HepG2 (cell line): ENCODE measurements around the gene CASZ1. TPM values are rescaled to one million over a fixed set of nuclear protein-coding genes. Genes with fewer than 3 reads are reported as not detected.

ENCODE experiments used
- AHR ChIP-seq: IDR thresholded peaks from 2 replicates; pipeline ENCODE4 v1.6.1; 2018; ENCODE audit warnings: missing genetic modification reagents, missing compliant biosample characterization
- ATF3 ChIP-seq: sonication (generic); formaldehyde crosslinking; IDR thresholded peaks from 2 replicates; pipeline ENCODE4 v1.4.0; 2020; ENCODE audit warnings: missing genetic modification reagents
- BCL6 ChIP-seq: IDR thresholded peaks from 2 replicates; pipeline ENCODE4 v1.6.1; 2016; ENCODE audit warnings: missing genetic modification reagents, missing compliant biosample characterization
- CENPBD1 ChIP-seq: sonication (generic); formaldehyde crosslinking; IDR thresholded peaks from 2 replicates; pipeline ENCODE4 v1.8.0; 2022; ENCODE audit warnings: missing genetic modification reagents, low read depth, mild to moderate bottlenecking, borderline replicate concordance
- GPN1 ChIP-seq: sonication (generic); formaldehyde crosslinking; IDR thresholded peaks from 2 replicates; pipeline ENCODE4 v1.5.1; 2020; ENCODE audit warnings: missing genetic modification reagents, borderline replicate concordance
- HINFP ChIP-seq: sonication (generic); formaldehyde crosslinking; IDR thresholded peaks from 2 replicates; pipeline ENCODE4 v1.4.0; 2020; ENCODE audit warnings: low read depth, mild to moderate bottlenecking, missing genetic modification reagents
- SETDB1 ChIP-seq: sonication (generic); formaldehyde crosslinking; IDR thresholded peaks from 2 replicates; pipeline ENCODE4 v1.5.1; 2020; ENCODE audit warnings: missing genetic modification reagents, mild to moderate bottlenecking, borderline replicate concordance
- SIN3A ChIP-seq: IDR thresholded peaks from 2 replicates; pipeline ENCODE4 v1.6.1; 2011; ENCODE audit warnings: low read depth, mild to moderate bottlenecking, control low read depth, low read length, borderline replicate concordance
- TEAD3 ChIP-seq: optimal IDR thresholded peaks from 2 replicates; pipeline ENCODE3; 2016; ENCODE audit warnings: borderline replicate concordance
- TP53 ChIP-seq: sonication (generic); formaldehyde crosslinking; conservative IDR thresholded peaks from 2 replicates; pipeline ENCODE4 v1.4.0; 2020; ENCODE audit warnings: missing genetic modification reagents
- ZBTB49 ChIP-seq: sonication (generic); formaldehyde crosslinking; IDR thresholded peaks from 2 replicates; pipeline ENCODE4 v1.4.0; 2020; ENCODE audit warnings: missing genetic modification reagents, borderline replicate concordance
- ZHX1 ChIP-seq: sonication (generic); formaldehyde crosslinking; IDR thresholded peaks from 2 replicates; pipeline ENCODE4 v1.8.1; 2022; ENCODE audit warnings: low read depth, mild to moderate bottlenecking, missing genetic modification reagents
- ZMYM4 ChIP-seq: sonication (generic); formaldehyde crosslinking; IDR thresholded peaks from 2 replicates; pipeline ENCODE4 v1.8.1; 2023; ENCODE audit warnings: mild to moderate bottlenecking, missing genetic modification reagents
- ZNF556 ChIP-seq: sonication (generic); formaldehyde crosslinking; IDR thresholded peaks from 2 replicates; pipeline ENCODE4 v1.4.0; 2020; ENCODE audit warnings: mild to moderate bottlenecking, missing genetic modification reagents, borderline replicate concordance
- ZNF687 ChIP-seq: sonication (generic); formaldehyde crosslinking; IDR thresholded peaks from 2 replicates; pipeline ENCODE4 v1.5.1; 2020; ENCODE audit warnings: mild to moderate bottlenecking, missing genetic modification reagents, moderate library complexity
- ZNF850 ChIP-seq: sonication (generic); formaldehyde crosslinking; conservative IDR thresholded peaks from 2 replicates; pipeline ENCODE4 v1.9.0; 2021; ENCODE audit warnings: mild to moderate bottlenecking, missing genetic modification reagents
- polyA plus RNA-seq, 8 experiments: library from polyadenylated mRNA; depleted of rRNA in 3 of 8; stranded (reverse) in 7 of 8; unstranded in 1 of 8; fragments of >200 nt; fragmentation: Illumina TruSeq in 4 of 8; extraction: Trizol in 4 of 8; gene quantifications; 2 replicates each; pipeline versions ENCODE4 v1.2.1 to v1.2.3, GENCODE V29; 2011 to 2016; ENCODE audit warnings: low read depth in 4 of 8, missing spikeins in 1 of 8, mixed read lengths in 1 of 8; ENCODE audit not compliant: insufficient read depth in 1 of 8
- total RNA-seq, 5 experiments: library from RNA; depleted of rRNA; stranded (reverse); fragments of >200 nt; fragmentation: Illumina TruSeq; extraction: Trizol; gene quantifications; 2 replicates each; pipeline ENCODE4 v1.2.3, GENCODE V29; 2016; ENCODE audit warnings: low read depth in 1 of 5

Gene CASZ1
- total and polyA plus RNA-seq, 2 of the 13 experiments (the other 11 are each of a cell fraction or from before 2014, with no cell fraction given): 1.9 to 3.7 TPM

- TF ChIP-seq ZNF687 (CRISPR knock-in tag) (peak; percentile 62), ZBTB49 (CRISPR knock-in tag) (no peak), SETDB1 (CRISPR knock-in tag) (no peak), ZNF850 (CRISPR knock-in tag) (no peak), SIN3A (no peak), BCL6 (0 out of 2 replicates have a peak, but pooled peaks have one; percentile 24), GPN1 (CRISPR knock-in tag) (no peak), CENPBD1 (CRISPR knock-in tag) (no peak), ATF3 (CRISPR knock-in tag) (no peak), AHR (CRISPR knock-in tag) (0 out of 2 replicates have a peak, but pooled peaks have one; percentile 47), TEAD3 (CRISPR knock-in tag) (peak; percentile 75), ZNF556 (no peak), ZHX1 (CRISPR knock-in tag) (no peak), TP53 (CRISPR knock-in tag) (no peak), HINFP (CRISPR knock-in tag) (no peak), ZMYM4 (no peak)
These were observed at the start of gene CASZ1 (continued) for GRCh38 chr1:10796029-10796944.
